ENCODE measurements around the gene LSM4.

Gene LSM4

GRCh38 chr19:18310118-18310909 lies 12.6 kb downstream of the LSM4 start:
- no peak for DNase-seq

GRCh38 chr19:18309525-18310064 lies 13.3 kb downstream of the LSM4 start:
- no peak for DNase-seq

GRCh38 chr19:18308948-18309325 lies 13.9 kb downstream of the LSM4 start:
- DNase-seq, result no peak

- DNase-seq, result no peak
Observed at GRCh38 chr19:18308051-18308947, 14.6 kb downstream of the LSM4 start.

GRCh38 chr19:18307271-18307681 lies 15.6 kb downstream of the LSM4 start:
- DNase-seq, result no peak

- peak in 1 of 2 donors; percentile 43 for DNase-seq
Observed at GRCh38 chr19:18306888-18307260, 16.0 kb downstream of the LSM4 start.

GRCh38 chr19:18306209-18306887 lies 16.5 kb downstream of the LSM4 start:
- no peak for DNase-seq

- DNase-seq, result peak; percentile 61 to 71
Observed at GRCh38 chr19:18304458-18305310, 18.2 kb downstream of the LSM4 start.

- no peak for DNase-seq
Observed at GRCh38 chr19:18304208-18304457, 18.7 kb downstream of the LSM4 start.

- DNase-seq, result no peak
Observed at GRCh38 chr19:18301718-18302111, 21.2 kb downstream of the LSM4 start.

- DNase-seq, result no peak
Observed at GRCh38 chr19:18300930-18301717, 21.8 kb downstream of the LSM4 start.

GRCh38 chr19:18299654-18300053 lies 23.2 kb downstream of the LSM4 start:
- DNase-seq, result no peak

GRCh38 chr19:18298601-18299000 lies 24.3 kb downstream of the LSM4 start:
- no peak for DNase-seq

- DNase-seq, result no peak
Observed at GRCh38 chr19:18297308-18297707, 25.6 kb downstream of the LSM4 start.

GRCh38 chr19:18295034-18295451 lies 27.8 kb downstream of the LSM4 start:
- no peak for DNase-seq

GRCh38 chr19:18294467-18294864 lies 28.4 kb downstream of the LSM4 start:
- DNase-seq, result peak in 1 of 2 donors; percentile 12

- no peak for DNase-seq
Observed at GRCh38 chr19:18293642-18294466, 29.0 kb downstream of the LSM4 start.

- peak; percentile 41 to 54 for DNase-seq
Observed at GRCh38 chr19:18292810-18293641, 29.9 kb downstream of the LSM4 start.

GRCh38 chr19:18292462-18292809 lies 30.4 kb downstream of the LSM4 start:
- DNase-seq, result no peak
